Stimulated activated CD4-positive, alpha-beta T cell treated with anti-CD3 and anti-CD28 coated beads, Interleukin-12 subunit alpha, Interleukin-12 subunit beta, amount 100 ng/mL, for 48 hours (primary cell): ENCODE measurements around the gene SLC7A7.
"Not testable (repeated sequence)": the region's sequence is repeated elsewhere in the genome, so short reads cannot be mapped to it uniquely, and the experiment has no call there.

Experiments used
- DNase-seq, 3 donors: peaks; one replicate each; pipeline ENCODE4 v3.0.0-alpha.2; 2020; ENCODE audit warnings: low read depth in 2 of 3, low spot score in 1 of 3

Gene SLC7A7

GRCh38 chr14:22822016-22822570 is 6.9 kb upstream of the SLC7A7 start:
- DNase-seq: no peak

DNA sequence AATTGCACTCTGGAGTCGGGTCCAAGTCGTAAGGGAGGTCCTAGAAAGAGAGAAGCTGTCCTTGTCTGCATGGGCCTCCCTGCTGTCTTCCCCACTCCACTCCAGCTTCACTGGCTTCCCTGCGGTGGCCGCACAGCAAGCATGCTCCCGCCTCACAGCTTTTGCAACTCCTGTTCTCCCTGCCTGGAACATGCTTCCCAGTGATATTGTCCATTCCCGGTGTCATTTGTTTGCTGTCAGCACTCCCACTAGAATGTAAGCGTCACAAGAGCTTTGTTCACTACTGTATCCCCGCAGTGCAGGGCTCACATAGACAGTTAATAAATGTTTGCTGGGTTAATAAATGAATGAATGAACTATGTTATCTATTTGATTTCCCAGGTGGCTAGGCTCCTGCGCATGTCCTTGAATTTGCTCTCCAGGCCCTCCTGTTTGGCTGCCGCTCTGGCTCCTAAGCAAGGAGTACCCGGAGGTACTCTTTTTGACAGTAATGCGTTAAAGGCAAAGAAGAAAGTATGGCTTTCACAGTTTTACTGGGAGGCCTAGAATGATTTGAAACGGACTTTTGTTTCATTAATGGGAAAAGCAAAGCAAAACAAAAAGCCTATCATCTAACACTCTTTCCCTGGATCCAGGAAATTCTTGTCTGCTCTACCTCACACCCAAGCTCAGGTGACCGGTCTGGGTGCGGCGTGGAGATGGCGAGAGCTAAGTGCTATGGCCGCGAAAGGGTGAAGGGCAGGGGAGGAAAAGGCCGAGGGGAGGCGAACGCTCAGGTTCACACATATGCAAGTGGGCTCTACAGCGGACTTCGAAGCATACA is 6.2 kb upstream of the SLC7A7 start:
- DNase-seq: no peak

DNA sequence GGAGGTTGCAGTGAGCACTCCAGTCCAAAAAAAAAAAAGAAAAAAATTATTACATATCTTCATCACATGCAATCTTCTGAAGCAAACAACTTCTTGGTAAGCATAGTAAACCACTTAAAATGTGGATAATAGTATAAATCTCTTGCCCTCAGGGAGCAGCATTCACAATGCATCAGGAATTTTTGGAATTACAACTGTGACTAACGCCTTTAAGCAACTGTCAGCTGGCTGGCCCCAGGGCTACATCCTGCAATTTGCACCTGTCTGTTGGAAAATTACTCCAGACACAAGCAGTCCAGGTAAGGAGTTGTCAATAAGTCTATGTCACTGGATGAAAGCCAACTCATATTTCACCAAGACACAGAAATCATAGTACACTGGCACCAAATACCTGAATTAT is 5.5 kb upstream of the SLC7A7 start:
- DNase-seq: no peak

DNA sequence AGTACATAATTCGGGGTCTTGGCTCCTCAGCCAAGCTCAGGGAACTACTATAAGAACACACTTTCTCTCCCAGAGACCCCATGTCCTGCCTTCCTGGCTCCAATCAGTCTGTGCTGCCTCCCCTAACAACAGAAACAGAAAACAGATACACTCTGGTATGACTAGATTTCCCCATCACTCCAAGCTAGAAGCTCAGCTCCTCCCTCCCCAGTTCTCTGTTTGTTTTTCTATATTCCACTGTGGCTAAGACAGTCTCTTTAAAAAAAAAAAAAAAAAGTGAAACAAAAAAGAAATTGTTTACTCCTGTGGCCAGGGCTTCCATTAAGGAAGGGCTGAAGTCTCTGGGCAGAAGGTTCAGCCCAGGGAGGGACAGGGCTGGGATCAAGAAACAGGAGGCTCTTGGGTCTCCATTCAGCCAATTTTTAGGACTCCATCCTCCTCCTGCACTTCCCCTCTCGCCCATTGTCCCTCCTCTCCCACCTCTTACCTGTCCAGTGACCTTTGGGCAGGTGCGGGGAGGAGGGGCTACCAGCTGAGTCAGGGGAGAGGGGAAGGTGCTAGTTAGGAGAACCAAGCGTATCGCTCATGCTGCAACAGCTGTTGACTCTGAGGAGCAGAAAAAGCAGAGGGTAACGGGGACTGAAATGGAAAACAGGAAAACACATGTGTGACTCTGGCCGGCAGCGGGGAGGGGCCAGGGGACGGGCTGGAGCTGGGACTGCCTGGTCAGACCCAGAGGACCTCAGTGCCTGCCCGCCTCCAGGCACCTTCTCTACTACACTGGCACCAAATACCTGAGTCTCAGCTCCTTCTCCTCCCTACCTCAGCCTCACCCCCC is 4.1 kb upstream of the SLC7A7 start:
- DNase-seq: no peak

DNA sequence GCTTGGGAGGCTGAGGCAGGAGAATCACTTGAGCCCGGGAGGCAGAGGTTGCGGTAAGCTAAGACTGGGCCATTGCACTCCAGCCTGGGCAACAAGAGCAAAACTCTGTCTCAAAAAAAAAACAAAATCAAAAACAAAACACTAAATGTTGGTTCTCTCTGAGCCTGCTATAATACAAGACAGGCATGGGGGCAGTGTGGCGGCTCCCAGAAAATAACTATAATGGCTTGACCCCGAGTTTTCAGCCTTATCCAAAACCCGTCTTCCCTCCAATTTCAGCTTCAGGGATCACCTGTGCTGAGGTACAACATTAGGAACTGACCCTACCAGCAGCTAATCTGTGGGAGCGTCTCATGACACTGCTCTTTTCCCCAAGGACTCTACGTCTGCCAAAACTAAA is 862 bp downstream of the SLC7A7 start:
- DNase-seq: no peak

DNA sequence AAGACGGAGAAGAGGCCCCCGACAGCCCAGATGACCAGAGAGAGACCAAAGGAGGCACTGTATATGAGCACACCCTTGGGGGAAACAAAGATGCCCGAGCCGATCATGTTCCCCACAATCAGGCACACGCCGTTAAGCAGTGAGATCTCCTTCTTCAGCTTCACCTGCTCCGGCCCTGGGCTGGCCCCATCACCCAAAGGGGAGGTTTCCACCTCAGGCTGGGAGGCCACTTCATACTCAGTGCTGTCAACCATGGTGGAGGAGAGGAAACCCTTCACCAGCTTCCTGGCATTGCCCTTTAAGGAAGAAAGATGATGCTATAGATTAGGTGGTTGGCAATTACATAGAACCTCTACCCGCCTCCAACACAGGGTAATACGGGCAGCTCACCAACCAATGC is 2.1 kb downstream of the SLC7A7 start:
- DNase-seq: no peak

- no peak for DNase-seq
Observed at GRCh38 chr14:22812744-22813143, 2.5 kb downstream of the SLC7A7 start.

DNA sequence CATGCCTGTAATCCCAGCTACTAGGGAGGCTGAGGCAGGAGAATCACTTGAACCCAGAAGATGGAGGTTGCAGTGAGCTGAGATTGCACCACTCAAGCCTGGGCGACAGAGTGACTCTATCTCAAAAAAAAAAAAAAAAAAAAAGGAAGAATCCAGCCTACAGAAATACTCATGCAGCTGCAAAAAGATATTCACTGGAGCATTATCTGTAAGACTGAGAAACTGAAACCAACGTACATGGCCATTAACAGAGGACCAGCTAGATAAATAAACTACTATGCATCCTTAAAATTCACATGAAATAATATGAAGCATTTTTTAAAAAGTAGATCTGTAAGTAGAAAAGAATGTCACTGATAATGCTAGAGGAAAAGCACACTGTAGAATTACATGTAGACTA is 3.5 kb downstream of the SLC7A7 start:
- no peak for DNase-seq

GRCh38 chr14:22808388-22809209 is 6.6 kb downstream of the SLC7A7 start:
- no peak for DNase-seq

DNA sequence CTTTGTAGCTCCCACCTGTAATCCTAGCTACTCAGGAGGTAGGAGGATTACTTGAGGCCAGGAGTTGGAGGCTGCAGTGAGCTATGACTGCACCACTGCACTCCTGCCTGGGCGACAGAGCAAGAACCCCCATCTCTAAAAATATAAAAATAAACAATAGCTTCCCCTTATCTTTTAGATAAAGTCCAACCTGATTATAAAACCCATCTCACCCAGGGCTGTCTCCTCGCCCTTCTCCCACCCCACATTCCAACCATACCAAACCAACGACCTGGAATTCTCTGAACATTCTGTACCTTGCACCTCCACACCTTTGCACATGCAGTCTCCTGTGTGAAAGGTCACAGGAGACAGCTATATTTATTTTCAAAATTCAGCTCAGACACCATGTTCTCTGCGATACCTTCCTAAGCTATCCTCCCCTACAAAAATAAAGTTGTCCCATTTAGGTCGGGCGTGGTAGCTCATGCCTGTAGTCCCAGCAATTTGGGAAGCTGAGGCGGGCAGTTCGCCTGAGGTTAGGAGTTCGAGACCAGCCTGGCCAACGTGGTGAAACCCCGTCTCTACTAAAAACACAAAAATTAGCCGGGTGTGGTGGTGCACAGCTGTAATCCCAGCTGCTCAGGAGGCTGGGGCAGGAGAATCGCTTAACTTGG is 7.7 kb downstream of the SLC7A7 start:
- DNase-seq: no peak

- not testable (repeated sequence) for DNase-seq
Observed at GRCh38 chr14:22805235-22805634, 10.0 kb downstream of the SLC7A7 start.

- DNase-seq: no peak
Observed at GRCh38 chr14:22803687-22803974, 11.6 kb downstream of the SLC7A7 start.

GRCh38 chr14:22802860-22803686 is 12.2 kb downstream of the SLC7A7 start:
- no peak for DNase-seq

GRCh38 chr14:22801716-22802115 is 13.5 kb downstream of the SLC7A7 start:
- no peak for DNase-seq

DNA sequence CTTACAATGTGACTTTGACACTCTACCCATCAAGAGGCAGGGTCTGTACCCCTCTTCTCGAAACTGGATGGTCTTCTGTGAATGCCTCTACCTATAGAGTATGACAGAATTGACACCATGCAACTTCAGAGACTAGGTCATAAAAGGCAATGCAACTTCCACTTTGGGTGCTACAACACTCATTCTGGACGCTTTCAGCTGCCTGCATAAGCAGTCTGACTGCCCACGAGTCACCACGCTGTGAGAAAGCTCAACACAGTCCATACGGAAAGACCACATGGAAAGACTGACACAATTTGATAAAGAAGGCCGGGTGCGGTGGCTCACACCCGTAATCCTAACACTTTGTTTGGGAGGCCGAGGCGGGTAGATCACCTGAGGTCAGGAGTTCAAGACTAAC is 14.9 kb downstream of the SLC7A7 start:
- no peak for DNase-seq

GRCh38 chr14:22798528-22798927 is 16.7 kb downstream of the SLC7A7 start:
- no peak for DNase-seq

DNA sequence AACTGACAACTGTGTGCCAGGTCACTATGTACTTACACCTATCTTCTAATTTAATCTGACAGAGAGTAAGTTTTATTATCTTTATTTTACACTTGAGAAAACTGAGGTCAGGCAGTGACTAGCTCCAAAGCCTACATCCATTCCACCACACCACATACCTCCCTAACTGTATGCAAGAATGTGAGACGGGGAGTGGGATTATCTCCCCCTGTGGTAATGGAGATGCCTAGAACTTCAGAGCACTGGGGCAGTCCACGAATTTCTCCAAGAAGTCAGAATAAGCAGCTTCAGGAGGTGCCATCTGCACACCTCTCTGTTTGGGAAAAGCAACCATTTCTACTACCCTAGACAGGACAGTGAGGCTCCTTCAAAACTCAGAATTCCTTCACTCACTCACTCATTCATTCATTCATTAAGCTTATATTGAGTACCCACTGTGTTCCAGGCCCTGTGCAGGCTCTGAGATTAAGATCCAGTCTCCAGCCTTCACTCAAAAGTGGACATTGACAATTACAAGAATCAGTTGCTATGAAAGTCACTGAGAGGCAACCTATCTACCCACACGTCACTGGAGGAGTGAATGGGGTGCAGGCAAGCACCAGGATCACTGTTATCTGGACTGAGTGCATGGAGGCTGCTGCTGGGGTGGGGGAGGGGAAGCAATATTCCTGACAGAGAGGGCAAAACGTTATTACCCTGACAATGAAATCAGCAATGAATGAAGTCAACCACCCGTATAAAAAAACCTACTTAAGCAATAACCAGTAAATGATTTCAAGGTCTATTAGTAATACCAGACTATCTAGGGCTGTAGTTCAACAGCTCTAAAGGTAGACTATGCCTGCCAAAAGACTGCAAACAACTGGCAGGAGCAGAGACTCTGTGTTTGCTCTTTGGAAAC is 18.0 kb downstream of the SLC7A7 start:
- no peak for DNase-seq

- no peak for DNase-seq
Observed at GRCh38 chr14:22796087-22796707, 19.0 kb downstream of the SLC7A7 start.

DNA sequence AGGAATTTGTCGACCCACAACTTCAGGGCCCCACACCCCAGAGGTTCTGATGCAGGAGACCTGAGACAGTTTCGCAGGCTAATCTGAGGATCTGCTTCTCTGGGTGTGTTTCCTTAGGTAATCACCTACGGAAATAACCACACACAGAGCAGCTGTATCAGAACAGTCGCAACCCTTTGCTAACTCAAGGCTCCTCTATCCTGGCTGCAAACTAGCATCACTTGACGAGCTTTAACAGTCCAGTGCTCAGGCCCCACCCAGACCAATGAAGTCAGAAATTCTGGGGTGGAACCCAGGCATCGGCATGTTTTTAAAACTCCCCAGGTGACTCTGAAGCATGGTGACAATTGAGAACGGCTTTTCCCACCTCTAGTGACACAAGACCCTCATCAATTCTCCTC is 20.7 kb downstream of the SLC7A7 start:
- DNase-seq: no peak
